Measurements from ENCODE around the gene CHORDC1. TPM values are rescaled to one million over a fixed set of nuclear protein-coding genes. Genes with fewer than 3 reads are reported as not detected.
"Not testable (repeated sequence)": the region's sequence is repeated elsewhere in the genome, so short reads cannot be mapped to it uniquely, and the experiment has no call there.

Gene CHORDC1
- polyA plus RNA-seq, 4 donors = 10.5 to 41.8 (median 13.6) TPM

- DNase-seq (no peak), FAIRE-seq (no peak)
- no peaks in the 10 kb centered on the region for H3K4me1 ChIP-seq (ENCODE audit: control insufficient read depth in 3 of 3, insufficient read depth in 2 of 3, low read depth in 1 of 3, low read length in 2 of 3)
- H3K27ac ChIP-seq (ENCODE audit: low read depth in 1 of 3, low read length in 2 of 3) = no peak overlapping the region
- no peaks in the 10 kb centered on the region for H3K9me3 ChIP-seq (ENCODE audit: control insufficient read depth in 2 of 2, insufficient read depth in 1 of 2, low read depth in 1 of 2, low read length in 1 of 2)
- no peak overlapping the region for H3K4me3 ChIP-seq (ENCODE audit: low read depth in 1 of 3, low read length in 3 of 3)
- H3K27me3 ChIP-seq (ENCODE audit: control insufficient read depth in 3 of 3, insufficient read depth in 3 of 3, low read length in 3 of 3) = no peaks in the 10 kb centered on the region
- 90 to 93% (median 91%) methylated on average over 3 of the region's 3 CpGs for WGBS, 3 donors
- H3K36me3 ChIP-seq (ENCODE audit: control insufficient read depth in 3 of 3, insufficient read depth in 2 of 3, low read depth in 1 of 3, low read length in 3 of 3) = no peaks in the 10 kb centered on the region
Observed at GRCh38 chr11:90187839-90188238, 35.0 kb downstream of the CHORDC1 start.

- FAIRE-seq = no peak
- 40 to 90% (median 58%) methylated on average over 2 of the region's 2 CpGs for WGBS, 3 donors
- DNase-seq = no peak
- Histone ChIP-seq H3K4me3 (ENCODE audit: low read depth in 1 of 3, low read length in 3 of 3) (no peak overlapping the region), H3K27me3 (ENCODE audit: control insufficient read depth in 3 of 3, insufficient read depth in 3 of 3, low read length in 3 of 3) (no peaks in the 10 kb centered on the region), H3K9me3 (ENCODE audit: control insufficient read depth in 2 of 2, insufficient read depth in 1 of 2, low read depth in 1 of 2, low read length in 1 of 2) (no peaks in the 10 kb centered on the region), H3K27ac (ENCODE audit: low read depth in 1 of 3, low read length in 2 of 3) (no peak overlapping the region), H3K4me1 (ENCODE audit: control insufficient read depth in 3 of 3, insufficient read depth in 2 of 3, low read depth in 1 of 3, low read length in 2 of 3) (no peaks in the 10 kb centered on the region), H3K36me3 (ENCODE audit: control insufficient read depth in 3 of 3, insufficient read depth in 2 of 3, low read depth in 1 of 3, low read length in 3 of 3) (no peaks in the 10 kb centered on the region)
Observed at GRCh38 chr11:90179923-90180322, 42.9 kb downstream of the CHORDC1 start.

GRCh38 chr11:90178751-90179150, 44.1 kb downstream of the CHORDC1 start:
- Histone ChIP-seq H3K4me1 (ENCODE audit: control insufficient read depth in 3 of 3, insufficient read depth in 2 of 3, low read depth in 1 of 3, low read length in 2 of 3) (no peaks in the 10 kb centered on the region), H3K27me3 (ENCODE audit: control insufficient read depth in 3 of 3, insufficient read depth in 3 of 3, low read length in 3 of 3) (no peaks in the 10 kb centered on the region), H3K4me3 (ENCODE audit: low read depth in 1 of 3, low read length in 3 of 3) (no peak overlapping the region), H3K36me3 (ENCODE audit: control insufficient read depth in 3 of 3, insufficient read depth in 2 of 3, low read depth in 1 of 3, low read length in 3 of 3) (no peaks in the 10 kb centered on the region), H3K9me3 (ENCODE audit: control insufficient read depth in 2 of 2, insufficient read depth in 1 of 2, low read depth in 1 of 2, low read length in 1 of 2) (no peaks in the 10 kb centered on the region), H3K27ac (ENCODE audit: low read depth in 1 of 3, low read length in 2 of 3) (no peak overlapping the region)
- no peak for FAIRE-seq
- 53 to 78% (median 60%) methylated on average over 2 of the region's 2 CpGs for WGBS, 3 donors
- peak in 1 of 2 donors; percentile 8 for DNase-seq

- Histone ChIP-seq H3K4me3 (ENCODE audit: low read depth in 1 of 3, low read length in 3 of 3) (no peak overlapping the region), H3K27ac (ENCODE audit: low read depth in 1 of 3, low read length in 2 of 3) (no peak overlapping the region), H3K9me3 (ENCODE audit: control insufficient read depth in 2 of 2, insufficient read depth in 1 of 2, low read depth in 1 of 2, low read length in 1 of 2) (no peaks in the 10 kb centered on the region), H3K36me3 (ENCODE audit: control insufficient read depth in 3 of 3, insufficient read depth in 2 of 3, low read depth in 1 of 3, low read length in 3 of 3) (no peaks in the 10 kb centered on the region), H3K27me3 (ENCODE audit: control insufficient read depth in 3 of 3, insufficient read depth in 3 of 3, low read length in 3 of 3) (no peaks in the 10 kb centered on the region), H3K4me1 (ENCODE audit: control insufficient read depth in 3 of 3, insufficient read depth in 2 of 3, low read depth in 1 of 3, low read length in 2 of 3) (no peaks in the 10 kb centered on the region)
- no peak for DNase-seq
- no peak for FAIRE-seq
- 89 to 95% (median 93%) methylated on average over 1 of the region's 1 CpG for WGBS, 3 donors
Observed at GRCh38 chr11:90176069-90176468, 46.8 kb downstream of the CHORDC1 start.

GRCh38 chr11:90171359-90171758, 51.5 kb downstream of the CHORDC1 start:
- no peak overlapping the region for H3K4me3 ChIP-seq (ENCODE audit: low read depth in 1 of 3, low read length in 3 of 3)
- DNase-seq = no peak
- H3K27me3 ChIP-seq (ENCODE audit: control insufficient read depth in 3 of 3, insufficient read depth in 3 of 3, low read length in 3 of 3) = no peaks in the 10 kb centered on the region
- no peak for FAIRE-seq
- H3K27ac ChIP-seq (ENCODE audit: low read depth in 1 of 3, low read length in 2 of 3) = no peak overlapping the region
- no peaks in the 10 kb centered on the region for H3K36me3 ChIP-seq (ENCODE audit: control insufficient read depth in 3 of 3, insufficient read depth in 2 of 3, low read depth in 1 of 3, low read length in 3 of 3)
- no peaks in the 10 kb centered on the region for H3K4me1 ChIP-seq (ENCODE audit: control insufficient read depth in 3 of 3, insufficient read depth in 2 of 3, low read depth in 1 of 3, low read length in 2 of 3)
- no peaks in the 10 kb centered on the region for H3K9me3 ChIP-seq (ENCODE audit: control insufficient read depth in 2 of 2, insufficient read depth in 1 of 2, low read depth in 1 of 2, low read length in 1 of 2)

DNA sequence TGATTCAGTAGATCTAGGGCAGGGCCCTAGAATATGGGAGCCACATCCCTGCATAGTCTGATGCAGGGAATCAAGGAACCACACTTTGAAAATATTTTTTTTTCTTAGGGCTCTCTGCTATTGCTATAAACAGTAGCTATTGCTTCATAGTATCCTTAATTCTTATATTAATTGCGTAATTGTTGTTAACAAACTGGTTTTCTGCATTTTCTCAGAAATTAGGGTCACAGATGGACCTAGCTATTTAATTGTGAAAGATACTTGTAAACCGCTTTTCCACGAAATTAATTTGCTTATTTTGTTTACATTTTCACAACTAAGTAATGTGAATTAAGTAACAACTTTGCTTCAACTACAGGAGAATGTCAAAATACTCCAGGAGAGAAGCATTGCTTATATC, 54.3 kb downstream of the CHORDC1 start:
- FAIRE-seq (no peak), DNase-seq (no peak)

DNA sequence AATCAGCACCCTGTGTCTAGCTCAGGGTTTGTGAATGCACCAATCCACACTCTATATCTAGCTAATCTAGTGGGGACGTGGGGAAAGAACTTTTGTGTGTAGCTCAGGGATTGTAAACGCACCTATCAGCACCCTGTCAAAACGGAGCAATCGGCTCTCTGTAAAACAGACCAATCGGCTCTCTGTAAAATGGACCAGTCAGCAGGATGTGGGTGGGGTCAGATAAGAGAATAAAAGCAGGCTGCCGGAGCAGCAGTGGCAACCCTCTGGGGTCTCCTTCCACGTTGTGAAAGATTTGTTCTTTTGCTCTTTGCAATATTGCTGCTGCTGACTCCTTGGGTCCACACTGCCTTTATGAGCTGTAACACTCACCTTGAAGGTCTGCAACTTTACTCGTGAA, 55.1 kb downstream of the CHORDC1 start:
- not testable (repeated sequence) for H3K9me3 ChIP-seq (ENCODE audit: control insufficient read depth in 2 of 2, insufficient read depth in 1 of 2, low read depth in 1 of 2, low read length in 1 of 2); H3K27ac ChIP-seq (ENCODE audit: low read depth in 1 of 3, low read length in 2 of 3); FAIRE-seq; DNase-seq; H3K36me3 ChIP-seq (ENCODE audit: control insufficient read depth in 3 of 3, insufficient read depth in 2 of 3, low read depth in 1 of 3, low read length in 3 of 3); H3K4me1 ChIP-seq (ENCODE audit: control insufficient read depth in 3 of 3, insufficient read depth in 2 of 3, low read depth in 1 of 3, low read length in 2 of 3); H3K27me3 ChIP-seq (ENCODE audit: control insufficient read depth in 3 of 3, insufficient read depth in 3 of 3, low read length in 3 of 3); H3K4me3 ChIP-seq (ENCODE audit: low read depth in 1 of 3, low read length in 3 of 3)
- 68 to 81% (median 69%) methylated on average over 8 of the region's 8 CpGs for WGBS, 3 donors

More for the DNA sequence above, 54.3 kb downstream of the CHORDC1 start:
- Histone ChIP-seq H3K27ac (ENCODE audit: low read depth in 1 of 3, low read length in 2 of 3) (no peak overlapping the region), H3K4me1 (ENCODE audit: control insufficient read depth in 3 of 3, insufficient read depth in 2 of 3, low read depth in 1 of 3, low read length in 2 of 3) (no peaks in the 10 kb centered on the region), H3K36me3 (ENCODE audit: control insufficient read depth in 3 of 3, insufficient read depth in 2 of 3, low read depth in 1 of 3, low read length in 3 of 3) (no peaks in the 10 kb centered on the region), H3K4me3 (ENCODE audit: low read depth in 1 of 3, low read length in 3 of 3) (no peak overlapping the region), H3K27me3 (ENCODE audit: control insufficient read depth in 3 of 3, insufficient read depth in 3 of 3, low read length in 3 of 3) (no peaks in the 10 kb centered on the region), H3K9me3 (ENCODE audit: control insufficient read depth in 2 of 2, insufficient read depth in 1 of 2, low read depth in 1 of 2, low read length in 1 of 2) (no peaks in the 10 kb centered on the region)
- 73 to 82% (median 79%) methylated on average over 3 of the region's 3 CpGs for WGBS, 3 donors

DNA sequence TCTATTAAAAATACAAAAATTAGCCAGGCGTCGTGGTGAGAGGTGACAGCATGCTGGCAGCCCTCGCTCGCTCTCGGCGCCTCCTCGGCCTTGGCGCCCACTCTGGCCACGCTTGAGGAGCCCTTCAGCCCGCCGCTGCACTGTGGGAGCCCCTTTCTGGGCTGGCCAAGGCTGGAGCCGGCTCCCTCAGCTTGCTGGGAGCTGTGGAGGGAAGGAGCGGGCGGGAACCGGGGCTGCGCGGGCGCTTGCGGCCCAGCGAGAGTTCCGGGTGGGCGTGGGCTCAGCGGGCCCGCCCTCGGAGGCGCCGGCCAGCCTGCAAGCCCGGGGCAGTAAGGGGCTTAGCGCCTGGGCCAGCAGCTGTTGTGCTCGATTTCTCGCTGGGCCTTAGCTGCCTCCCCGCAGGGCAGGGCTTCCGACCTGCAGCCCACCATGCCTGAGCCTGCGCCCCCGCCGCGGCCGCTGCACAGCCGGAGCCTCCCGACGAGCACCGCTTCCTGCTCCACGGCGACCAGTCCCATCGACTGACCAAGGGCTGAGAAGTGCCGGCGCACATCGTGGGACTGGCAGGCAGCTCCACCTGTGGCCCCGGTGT, 55.8 kb downstream of the CHORDC1 start:
- not testable (repeated sequence) for H3K27ac ChIP-seq (ENCODE audit: low read depth in 1 of 3, low read length in 2 of 3); H3K4me1 ChIP-seq (ENCODE audit: control insufficient read depth in 3 of 3, insufficient read depth in 2 of 3, low read depth in 1 of 3, low read length in 2 of 3); DNase-seq; H3K4me3 ChIP-seq (ENCODE audit: low read depth in 1 of 3, low read length in 3 of 3); FAIRE-seq; H3K36me3 ChIP-seq (ENCODE audit: control insufficient read depth in 3 of 3, insufficient read depth in 2 of 3, low read depth in 1 of 3, low read length in 3 of 3); H3K9me3 ChIP-seq (ENCODE audit: control insufficient read depth in 2 of 2, insufficient read depth in 1 of 2, low read depth in 1 of 2, low read length in 1 of 2); H3K27me3 ChIP-seq (ENCODE audit: control insufficient read depth in 3 of 3, insufficient read depth in 3 of 3, low read length in 3 of 3)
- 93 to 95% (median 94%) methylated on average over 31 to 49 of the region's 49 CpGs for WGBS, 3 donors
